CD14-positive monocyte (primary cell): ENCODE measurements around the gene TOMM22. TPM values are rescaled to one million over a fixed set of nuclear protein-coding genes. Genes with fewer than 3 reads are reported as not detected.

Source experiments
- DNase-seq, 3 donors: peaks; one replicate each; pipeline ENCODE4 v3.0.0-alpha.2; 2011 to 2022
- H2AFZ ChIP-seq: 2 replicates; pipeline ENCODE4 v1.6.0; 2012; ENCODE audit warnings: mild to moderate bottlenecking, low read depth, low read length, inconsistent platforms; ENCODE audit not compliant: insufficient read depth, poor library complexity, severe bottlenecking
- H3K27ac ChIP-seq, 2 donors: 1 replicate in 1 of 2; 2 replicates in 1 of 2; pipeline ENCODE4 v1.5.1; 2012 to 2013; ENCODE audit warnings: low read length in 2 of 2, control low read depth in 1 of 2, inconsistent platforms in 1 of 2, low read depth in 1 of 2, mild to moderate bottlenecking in 1 of 2
- H3K27me3 ChIP-seq, 2 donors: one replicate each; pipeline versions ENCODE4 v1.6.0 to v1.6.1; 2011 to 2013; ENCODE audit warnings: low read length in 2 of 2; ENCODE audit not compliant: control insufficient read depth in 2 of 2, insufficient read depth in 2 of 2
- H3K36me3 ChIP-seq, 2 donors: replicated peaks in 1 of 2; 1 replicate in 1 of 2; 2 replicates in 1 of 2; pipeline versions ENCODE4 v1.5.1 to v1.6.1; 2012 to 2013; ENCODE audit warnings: low read length in 2 of 2, control low read depth in 1 of 2, inconsistent platforms in 1 of 2, mild to moderate bottlenecking in 1 of 2; ENCODE audit not compliant: insufficient read depth in 2 of 2, control insufficient read depth in 1 of 2
- H3K4me1 ChIP-seq, 2 donors: 1 replicate in 1 of 2; 2 replicates in 1 of 2; pipeline versions ENCODE4 v1.5.1 to v1.6.1; 2012 to 2013; ENCODE audit warnings: low read length in 2 of 2, control low read depth in 1 of 2, inconsistent platforms in 1 of 2, mild to moderate bottlenecking in 1 of 2, moderate library complexity in 1 of 2; ENCODE audit not compliant: insufficient read depth in 2 of 2, control insufficient read depth in 1 of 2
- H3K4me2 ChIP-seq: replicated peaks from 2 replicates; pipeline ENCODE3; 2012; ENCODE audit warnings: low read length, moderate library complexity, mild to moderate bottlenecking; ENCODE audit not compliant: poor library complexity, severe bottlenecking; ENCODE audit errors: extremely low read depth
- H3K4me3 ChIP-seq, 3 experiments: fragments of 200-600 bp in 1 of 3; sonication (generic) in 1 of 3; replicated peaks in 1 of 3; 1 replicate in 2 of 3; 2 replicates in 1 of 3; pipeline ENCODE4 v1.5.1; 2011 to 2013; ENCODE audit warnings: low read length in 3 of 3, mild to moderate bottlenecking in 3 of 3, control low read depth in 2 of 3, low read depth in 2 of 3, inconsistent platforms in 1 of 3, moderate library complexity in 1 of 3
- H3K79me2 ChIP-seq: 2 replicates; pipeline ENCODE4 v1.6.0; 2012; ENCODE audit warnings: mild to moderate bottlenecking, control low read depth, inconsistent platforms, low read length, moderate library complexity; ENCODE audit not compliant: insufficient read depth
- H3K9ac ChIP-seq: 2 replicates; pipeline ENCODE4 v1.6.0; 2017; ENCODE audit warnings: low read length, mild to moderate bottlenecking; ENCODE audit not compliant: insufficient read depth, poor library complexity, severe bottlenecking
- H3K9me3 ChIP-seq, 2 donors: replicated peaks in 1 of 2; 1 replicate in 1 of 2; 2 replicates in 1 of 2; pipeline versions ENCODE4 v1.5.1 to v1.6.1; 2012 to 2013; ENCODE audit warnings: low read length in 2 of 2, control low read depth in 1 of 2; ENCODE audit not compliant: control insufficient read depth in 1 of 2, insufficient read depth in 1 of 2
- H4K20me1 ChIP-seq: 2 replicates; pipeline ENCODE4 v1.6.0; 2012; ENCODE audit warnings: mild to moderate bottlenecking, low read length, control low read depth, moderate library complexity; ENCODE audit not compliant: insufficient read depth
- H3K27ac Mint-ChIP-seq, 7 donors: one replicate each; pipeline ENCODE4 v1.8.0; 2020; ENCODE audit warnings: mild to moderate bottlenecking in 7 of 7, mixed read lengths in 7 of 7, moderate library complexity in 6 of 7, inconsistent platforms in 2 of 7
- H3K27me3 Mint-ChIP-seq, 3 donors: one replicate each; pipeline ENCODE4 v1.8.0; 2021 to 2022; ENCODE audit warnings: low read depth in 3 of 3, mild to moderate bottlenecking in 3 of 3, mixed read lengths in 3 of 3, moderate library complexity in 3 of 3, inconsistent platforms in 1 of 3
- H3K36me3 Mint-ChIP-seq, 2 donors: one replicate each; pipeline ENCODE4 v1.8.0; 2020; ENCODE audit warnings: mixed read lengths in 2 of 2, inconsistent platforms in 1 of 2, mild to moderate bottlenecking in 1 of 2
- H3K4me1 Mint-ChIP-seq: one replicate; pipeline ENCODE4 v1.8.0; 2020; ENCODE audit warnings: mild to moderate bottlenecking, mixed read lengths
- H3K4me3 Mint-ChIP-seq, 2 donors: one replicate each; pipeline ENCODE4 v1.8.0; 2020; ENCODE audit warnings: mild to moderate bottlenecking in 2 of 2, mixed read lengths in 2 of 2, moderate library complexity in 1 of 2
- H3K9me3 Mint-ChIP-seq, 7 donors: one replicate each; pipeline ENCODE4 v1.8.0; 2020 to 2022; ENCODE audit warnings: mixed read lengths in 7 of 7, mild to moderate bottlenecking in 6 of 7, moderate library complexity in 6 of 7, inconsistent platforms in 2 of 7
- CTCF ChIP-seq: fragments of 200-600 bp; IDR thresholded peaks from one replicate; pipeline ENCODE4 v1.8.0; 2022; ENCODE audit warnings: antibody characterized with exemption, mild to moderate bottlenecking
- WGBS: methylation state at CpG from one replicate; pipeline ENCODE4 v1.1.5; 2013; ENCODE audit warnings: missing lambda C conversion rate; ENCODE audit not compliant: insufficient coverage; 5-methylcytosine and 5-hydroxymethylcytosine counted together
- intact Hi-C, 2 donors: fragments of 100-400 bp; cut with micrococcal nuclease; formaldehyde crosslinking; loops; one replicate each; pipeline versions ENCODE4 v1.15.0 to v1.15.1; 2023
- polyA minus RNA-seq: library from RNA; depleted of rRNA, polyadenylated mRNA; stranded (reverse); fragments of >200 nt; gene quantifications from 2 replicates; pipeline ENCODE4 v1.2.3, GENCODE V29; 2012
- polyA plus RNA-seq, 3 donors: library from polyadenylated mRNA; depleted of rRNA in 1 of 3; unstranded in 2 of 3; stranded (reverse) in 1 of 3; fragments of 300-500 nt in 2 of 3; fragments of >200 nt in 1 of 3; fragmentation: Illumina TruSeq in 2 of 3; gene quantifications; 1 replicate in 2 of 3; 2 replicates in 1 of 3; pipeline ENCODE4 v1.2.3, GENCODE V29; 2012 to 2021
- total RNA-seq, 12 experiments: library from RNA in 1 of 12; stranded (reverse) in 1 of 12; fragments of 120-200 nt in 1 of 12; gene quantifications; one replicate each; pipeline ENCODE4 v1.2.4 and lab custom pipeline; 2013 to 2026; ENCODE audit warnings: mixed read lengths in 6 of 12, inconsistent platforms in 1 of 12

TOMM22 gene
- total RNA-seq (2013) = 47.9 TPM
- polyA plus RNA-seq = 10 to 100 TPM; 31.9 to 71.4 (median 58.0) TPM
- 12.2 and 22.9 TPM in 2 replicates for polyA minus RNA-seq
- total RNA-seq (lab: John Stamatoyannopoulos, UW) = 11.0 to 41.5 (median 35.1) reads per million in 11 experiments

- H3K9me3 Mint-ChIP-seq = no peaks in the 10 kb centered on the region
- peak within 1 kb of the TSS; percentile 96 for H3K4me2 ChIP-seq
These were observed at the start of gene TOMM22 for GRCh38 chr22:38681582-38682335. Gene TOMM22, plus strand, starts transcription at chr22:38681957. Its CDS starts 22 bp downstream, at chr22:38681979.

More at GRCh38 chr22:38681582-38682335, at the start of gene TOMM22:
- peaks cover 2 to 7% (median 7%) of the 10 kb centered on the region in 3 donors for H3K27me3 Mint-ChIP-seq
- intact Hi-C loops = loop anchor here in 1 of 2 donors (2.0 kb wide), 1 partner anchor 19 kb away; the partner anchor contains the start of gene JOSD1
- Histone ChIP-seq H3K9ac (peak within 1 kb of the TSS; percentile 85), H3K9me3 (no peaks in the 10 kb centered on the region), H4K20me1 (no peaks in the 10 kb centered on the region), H2AFZ (peak within 1 kb of the TSS; percentile 95), H3K79me2 (peaks cover 10% of the 10 kb centered on the region), H3K27me3 (no peaks in the 10 kb centered on the region), H3K36me3 (peaks cover 34 to 36% of the 10 kb centered on the region in 2 donors), H3K27ac (peak within 1 kb of the TSS; percentile 36 to 88), H3K4me1 (peaks cover 11 to 16% of the 10 kb centered on the region in 2 donors), H3K4me3 (peak within 1 kb of the TSS; percentile 69 to 90 (median 75))
- peak within 1 kb of the TSS; percentile 90 to 98 (median 97) for H3K27ac Mint-ChIP-seq
- peaks cover 12% of the 10 kb centered on the region for H3K4me1 Mint-ChIP-seq
- H3K4me3 Mint-ChIP-seq = peak within 1 kb of the TSS; percentile 98 to 99
- DNase-seq = peak; percentile 85 to 90 (median 88)
- peaks cover 35% of the 10 kb centered on the region in 2 donors for H3K36me3 Mint-ChIP-seq
- WGBS = 0% methylated on average over 60 of the region's 60 CpGs
- TF ChIP-seq CTCF = peak; percentile 69
